ENCODE measurements around the gene PCDH9. TPM values are rescaled to one million over a fixed set of nuclear protein-coding genes. Genes with fewer than 3 reads are reported as not detected.
A peak's percentile ranks its signal among the peaks of the same experiment; 100 is the strongest.

The PCDH9 gene
- total and polyA plus RNA-seq, 12 donors = 2.9 to 32.0 (median 15.4) TPM

GRCh38 chr13:67003743-67004142 lies 226.4 kb downstream of the PCDH9 start:
- TF ChIP-seq, protein P1, sequence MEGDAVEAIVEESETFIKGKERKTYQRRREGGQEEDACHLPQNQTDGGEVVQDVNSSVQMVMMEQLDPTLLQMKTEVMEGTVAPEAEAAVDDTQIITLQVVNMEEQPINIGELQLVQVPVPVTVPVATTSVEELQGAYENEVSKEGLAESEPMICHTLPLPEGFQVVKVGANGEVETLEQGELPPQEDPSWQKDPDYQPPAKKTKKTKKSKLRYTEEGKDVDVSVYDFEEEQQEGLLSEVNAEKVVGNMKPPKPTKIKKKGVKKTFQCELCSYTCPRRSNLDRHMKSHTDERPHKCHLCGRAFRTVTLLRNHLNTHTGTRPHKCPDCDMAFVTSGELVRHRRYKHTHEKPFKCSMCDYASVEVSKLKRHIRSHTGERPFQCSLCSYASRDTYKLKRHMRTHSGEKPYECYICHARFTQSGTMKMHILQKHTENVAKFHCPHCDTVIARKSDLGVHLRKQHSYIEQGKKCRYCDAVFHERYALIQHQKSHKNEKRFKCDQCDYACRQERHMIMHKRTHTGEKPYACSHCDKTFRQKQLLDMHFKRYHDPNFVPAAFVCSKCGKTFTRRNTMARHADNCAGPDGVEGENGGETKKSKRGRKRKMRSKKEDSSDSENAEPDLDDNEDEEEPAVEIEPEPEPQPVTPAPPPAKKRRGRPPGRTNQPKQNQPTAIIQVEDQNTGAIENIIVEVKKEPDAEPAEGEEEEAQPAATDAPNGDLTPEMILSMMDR (IDR thresholded peaks at IDR 0.05) = no peak
- Histone ChIP-seq H3K4me3 (no peak overlapping the region), H3K36me3 (no peaks in the 10 kb centered on the region), H3K4me1 (no peaks in the 10 kb centered on the region), H3K27me3 (no peaks in the 10 kb centered on the region), H3K27ac (no peak overlapping the region), H3K9me3 (peaks cover 0 to 3% (median 0%) of the 10 kb centered on the region in 11 donors)
- intact Hi-C loops (cut with DNase I) = no loop called here
- ATAC-seq (no peak), DNase-seq (no peak)
- 65 to 75% methylated on average over 7 of the region's 7 CpGs for WGBS, 2 donors

- Histone ChIP-seq H3K27me3 (no peaks in the 10 kb centered on the region), H3K36me3 (no peaks in the 10 kb centered on the region), H3K4me3 (no peak overlapping the region), H3K27ac (no peak overlapping the region), H3K9me3 (peaks cover 0 to 4% (median 0%) of the 10 kb centered on the region in 11 donors), H3K4me1 (no peaks in the 10 kb centered on the region)
- intact Hi-C loops (cut with DNase I) = no loop called here
- 94 to 96% methylated on average over 5 of the region's 5 CpGs for WGBS, 2 donors
- no peak for ATAC-seq
- TF ChIP-seq, protein P1 (IDR thresholded peaks at IDR 0.05) = no peak
- DNase-seq = no peak
Observed at GRCh38 chr13:67001363-67001762, 228.8 kb downstream of the PCDH9 start.

GRCh38 chr13:66996503-66996902 lies 233.6 kb downstream of the PCDH9 start:
- TF ChIP-seq, protein P1 (IDR thresholded peaks at IDR 0.05) = no peak
- 94 to 97% methylated on average over 1 of the region's 1 CpG for WGBS, 2 donors
- Histone ChIP-seq H3K27me3 (no peaks in the 10 kb centered on the region), H3K27ac (no peak overlapping the region), H3K36me3 (no peaks in the 10 kb centered on the region), H3K9me3 (peaks cover 0 to 4% (median 0%) of the 10 kb centered on the region in 11 donors), H3K4me1 (peaks cover 0 to 14% (median 6%) of the 10 kb centered on the region in 9 donors), H3K4me3 (no peak overlapping the region)
- ATAC-seq (no peak), DNase-seq (no peak)
- intact Hi-C loops (cut with DNase I) = loop anchor here in 3 of 10 donors (5.0 to 10.0 kb wide), 3 partner anchors 76 to 228 kb away; no protein-coding TSS in a partner anchor

DNA sequence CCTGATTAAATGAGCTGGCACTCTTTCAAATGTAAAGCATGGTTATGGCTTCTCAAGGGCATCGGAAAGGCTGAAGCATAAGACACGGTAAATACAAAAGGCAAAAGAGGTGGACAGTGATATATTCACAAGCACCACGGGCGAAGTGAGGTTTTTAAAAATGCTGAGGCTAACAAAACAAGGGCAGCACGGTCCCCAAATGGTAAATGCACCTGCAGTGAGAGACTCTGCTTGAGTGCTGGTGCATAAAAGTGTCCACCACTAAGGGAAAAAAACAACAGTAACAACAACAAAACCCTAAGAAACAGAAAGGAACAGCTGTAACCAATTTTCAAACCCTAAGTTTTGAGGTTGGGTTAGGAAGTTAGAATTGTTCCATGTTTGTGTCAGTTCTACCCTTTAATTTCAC lies 234.9 kb downstream of the PCDH9 start:
- Histone ChIP-seq H3K4me3 (peak overlapping the region in 2 of 10 donors; percentile 42 to 47), H3K9me3 (peaks cover 0 to 4% (median 0%) of the 10 kb centered on the region in 11 donors), H3K27me3 (no peaks in the 10 kb centered on the region), H3K4me1 (peaks cover 0 to 14% (median 6%) of the 10 kb centered on the region in 9 donors), H3K36me3 (no peaks in the 10 kb centered on the region), H3K27ac (no peak overlapping the region)
- no peak for DNase-seq
- TF ChIP-seq, protein P1 (IDR thresholded peaks at IDR 0.05) = no peak
- intact Hi-C loops (cut with DNase I) = loop anchor here in 3 of 10 donors (5.0 to 10.0 kb wide), 3 partner anchors 77 to 230 kb away; no protein-coding TSS in a partner anchor
- ATAC-seq = peak in 3 of 8 donors; percentile 11 to 37 (median 33)
- 77 to 80% methylated on average over 5 of the region's 5 CpGs for WGBS, 2 donors
